K562 (cell line): ENCODE results near the gene ZC3H12C. TPM values are rescaled to one million over a fixed set of nuclear protein-coding genes. Genes with fewer than 3 reads are reported as not detected.

Experiments used
- ATAC-seq: fragments of 200-7000 bp; cut with Tn5 transposase; 3 replicates; pipeline ENCODE4 v1.9.1; 2020; ENCODE audit warnings: moderate library complexity
- BruUV-seq: library from RNA; stranded (reverse); fragments of 400-500 nt; replicated peaks from 2 replicates; lab custom pipeline; 2021; lab: Mats Ljungman, UMichigan
- CTCF ChIA-PET: fragments of 300-600 bp; formaldehyde crosslinking; extraction: SDS; loops from one replicate; lab custom pipeline; 2021; ENCODE audit warnings: low intra/inter-chr PET ratio; lab: Yijun Ruan, JAX
- POLR2A ChIA-PET: fragments of 300-600, 350-650 bp; sonication (Branson Sonifier 250); formaldehyde crosslinking; extraction: SDS; loops from one replicate; lab custom pipeline; 2021; ENCODE audit warnings: antibody characterized with exemption, inconsistent platforms; lab: Yijun Ruan, JAX
- DNase-seq, 4 experiments: peaks; one replicate each; pipeline versions ENCODE4 v3.0.0 to v3.0.0-alpha.2; 2011 to 2018; ENCODE audit warnings: low spot score in 3 of 4, mixed read lengths in 3 of 4; ENCODE audit errors: extremely low read depth in 1 of 4
- FAIRE-seq: peaks from 2 replicates; lab custom pipeline; 2011; peaks lifted over from hg19 to GRCh38; lab: Jason Lieb, UNC
- H2AFZ ChIP-seq: 2 replicates; pipeline ENCODE4 v1.6.0; 2011; ENCODE audit warnings: low read depth, low read length, control low read depth, inconsistent platforms
- H3K27ac ChIP-seq: fragments of 200-600 bp; 3 replicates; pipeline ENCODE4 v1.8.0; 2011; ENCODE audit warnings: low read depth, mild to moderate bottlenecking, control low read depth, inconsistent platforms, low read length, moderate library complexity, mixed read lengths; ENCODE audit errors: extremely low read depth
- H3K27me3 ChIP-seq, 2 experiments: fragments of 300-600 bp in 1 of 2; 2 replicates in 1 of 2; 3 replicates in 1 of 2; pipeline versions ENCODE4 v1.6.0 to v1.8.0; 2011; ENCODE audit warnings: inconsistent platforms in 2 of 2, low read length in 2 of 2, mild to moderate bottlenecking in 1 of 2, mixed read lengths in 1 of 2, moderate library complexity in 1 of 2; ENCODE audit not compliant: control insufficient read depth in 2 of 2, insufficient read depth in 2 of 2
- H3K36me3 ChIP-seq: fragments of 300-600 bp; 3 replicates; pipeline ENCODE4 v1.8.0; 2011; ENCODE audit warnings: mild to moderate bottlenecking, low read length, inconsistent platforms; ENCODE audit not compliant: control insufficient read depth, insufficient read depth
- H3K4me1 ChIP-seq, 2 experiments: fragments of 200-600 bp in 1 of 2; replicated peaks in 1 of 2; 2 replicates in 1 of 2; 3 replicates in 1 of 2; pipeline versions ENCODE4 v1.5.1 to v1.8.0; 2011; ENCODE audit warnings: inconsistent platforms in 2 of 2, low read length in 2 of 2, mild to moderate bottlenecking in 1 of 2, mixed read lengths in 1 of 2, moderate library complexity in 1 of 2; ENCODE audit not compliant: control insufficient read depth in 2 of 2, insufficient read depth in 2 of 2
- H3K4me2 ChIP-seq: 2 replicates; pipeline ENCODE4 v1.6.1; 2011; ENCODE audit warnings: low read length, control low read depth, inconsistent platforms, mixed read lengths; ENCODE audit not compliant: insufficient read depth
- H3K4me3 ChIP-seq: fragments of 200-600 bp; sonication (generic), shearing (Covaris generic); 2 replicates; pipeline ENCODE4 v1.5.1; 2016; ENCODE audit warnings: control low read depth, inconsistent platforms
- H3K79me2 ChIP-seq: fragments of 200-600 bp; 3 replicates; pipeline ENCODE4 v1.8.0; 2011; ENCODE audit warnings: low read length, inconsistent platforms; ENCODE audit not compliant: control insufficient read depth, insufficient read depth
- H3K9ac ChIP-seq, 2 experiments: 2 replicates each; pipeline versions ENCODE4 v1.6.0 to v1.6.1; 2011; ENCODE audit warnings: low read depth in 2 of 2, low read length in 2 of 2, control low read depth in 1 of 2, inconsistent platforms in 1 of 2, mild to moderate bottlenecking in 1 of 2, mixed read lengths in 1 of 2; ENCODE audit not compliant: insufficient read depth in 1 of 2
- H3K9me1 ChIP-seq: one replicate; pipeline ENCODE4 v1.6.0; 2011; ENCODE audit warnings: inconsistent platforms, mild to moderate bottlenecking, low read length, moderate library complexity; ENCODE audit not compliant: control insufficient read depth, insufficient read depth
- H3K9me3 ChIP-seq: replicated peaks from 2 replicates; pipeline ENCODE4 v1.5.1; 2011; ENCODE audit warnings: low read depth, low read length, inconsistent platforms; ENCODE audit not compliant: control insufficient read depth, insufficient read depth
- H4K20me1 ChIP-seq: replicated peaks from 2 replicates; pipeline ENCODE4 v1.6.1; 2011; ENCODE audit warnings: low read length, inconsistent platforms, mixed read lengths; ENCODE audit not compliant: control insufficient read depth, insufficient read depth
- CHD2 ChIP-seq: IDR thresholded peaks from 2 replicates; pipeline ENCODE4 v1.6.1; 2011; ENCODE audit warnings: low read depth, low read length
- ETS1 ChIP-seq: conservative IDR thresholded peaks from 2 replicates; pipeline ENCODE4 v1.6.1; 2011; ENCODE audit warnings: low read depth, mild to moderate bottlenecking, low read length; ENCODE audit not compliant: control insufficient read depth
- HNRNPH1 ChIP-seq: fragments of 200-400 bp; formaldehyde crosslinking; optimal IDR thresholded peaks from 2 replicates; pipeline ENCODE3; 2017; ENCODE audit warnings: low read depth, mild to moderate bottlenecking, low read length, moderate library complexity
- KLF10 ChIP-seq: fragments of 250-450 bp; sonication (Bioruptor Pico); IDR thresholded peaks from 2 replicates; pipeline ENCODE4 v1.6.1; 2021; ENCODE audit warnings: matching md5 sums
- MCM7 ChIP-seq, 2 experiments: fragments of 450-650 bp; IDR thresholded peaks; 2 replicates each; pipeline ENCODE4 v1.6.1; 2016 to 2018
- MITF ChIP-seq: IDR thresholded peaks from 2 replicates; pipeline ENCODE4 v1.6.1; 2014; ENCODE audit warnings: antibody characterized with exemption
- NCOA4 ChIP-seq: fragments of 450-650 bp; IDR thresholded peaks from 2 replicates; pipeline ENCODE4 v1.6.1; 2018; ENCODE audit warnings: mild to moderate bottlenecking; ENCODE audit not compliant: partially characterized antibody
- NR2F6 ChIP-seq: fragments of 450-650 bp; formaldehyde crosslinking; IDR thresholded peaks from 2 replicates; pipeline ENCODE4 v1.4.0; 2020; ENCODE audit warnings: mild to moderate bottlenecking
- PCBP1 ChIP-seq: fragments of 200-400 bp; formaldehyde crosslinking; IDR thresholded peaks from 2 replicates; pipeline ENCODE4 v1.6.1; 2018; ENCODE audit warnings: mild to moderate bottlenecking, low read depth, low read length; ENCODE audit not compliant: poor library complexity, severe bottlenecking
- SRF ChIP-seq, 2 experiments: fragments of 250-450, 450-650 bp in 1 of 2; sonication (Bioruptor Pico) in 1 of 2; sonication (generic) in 1 of 2; formaldehyde crosslinking; IDR thresholded peaks; 2 replicates each; pipeline versions ENCODE4 v1.5.0 to v1.5.1; 2020 to 2022; ENCODE audit warnings: mild to moderate bottlenecking in 1 of 2, missing genetic modification reagents in 1 of 2
- U2AF1 ChIP-seq: fragments of 200-400 bp; formaldehyde crosslinking; optimal IDR thresholded peaks from 2 replicates; pipeline ENCODE3; 2017; ENCODE audit warnings: mild to moderate bottlenecking, low read depth, low read length, moderate library complexity
- ZNF134 ChIP-seq: fragments of 250-450 bp; sonication (Bioruptor Pico); conservative IDR thresholded peaks from 2 replicates; pipeline ENCODE4 v1.4.0; 2020
- WGBS: fragments of 100-300 bp; shearing (Covaris generic); methylation state at CpG from one replicate; pipeline ENCODE4 v1.1.6; 2016; ENCODE audit warnings: low coverage, mixed read lengths; ENCODE audit not compliant: insufficient coverage; ENCODE audit errors: missing lambda C conversion rate; 5-methylcytosine and 5-hydroxymethylcytosine counted together
- in situ Hi-C: fragments of 300-500 bp; cut with MboI; formaldehyde crosslinking; loops from 4 replicates; pipeline ENCODE4 v1.15.0; 2018; ENCODE audit warnings: inconsistent platforms, mixed read lengths
- intact Hi-C: fragments of 100-400 bp; cut with micrococcal nuclease; formaldehyde crosslinking; loops from 2 replicates; pipeline ENCODE4 v1.14.2; 2022
- polyA plus RNA-seq, 8 experiments: library from polyadenylated mRNA; depleted of rRNA in 4 of 8; stranded (reverse) in 5 of 8; unstranded in 3 of 8; fragments of >200 nt; fragmentation: Nextera tagmentation in 2 of 8; fragmentation: Illumina TruSeq in 1 of 8; extraction: Ambion mirVana in 2 of 8; extraction: Trizol in 1 of 8; gene quantifications; 2 replicates each; pipeline versions ENCODE4 v1.2.1 to v1.2.3, GENCODE V29; 2011 to 2014; ENCODE audit warnings: inconsistent platforms in 1 of 8, missing spikeins in 1 of 8
- total RNA-seq, 7 experiments: library from RNA; depleted of rRNA in 6 of 7; stranded (reverse); fragments of >200 nt in 6 of 7; fragmentation: Illumina TruSeq in 2 of 7; extraction: Trizol in 2 of 7; gene quantifications; 2 replicates each; pipeline versions ENCODE4 v1.2.1 to v1.2.3, GENCODE V29; 2011 to 2021; ENCODE audit warnings: low replicate concordance in 1 of 7

Gene ZC3H12C
- total and polyA plus RNA-seq, 9 of the 15 experiments (the other 6 are each of a cell fraction or from before 2014, with no cell fraction given): 0.56 to 5.9 (median 3.3) TPM

GRCh38 chr11:110160016-110160415 is 66.8 kb downstream of the ZC3H12C start:
- Histone ChIP-seq H3K27ac (no peak overlapping the region), H3K4me2 (no peak overlapping the region), H4K20me1 (no peaks in the 10 kb centered on the region), H3K4me3 (no peak overlapping the region), H3K9me3 (no peaks in the 10 kb centered on the region), H3K9ac (no peak overlapping the region), H2AFZ (no peak overlapping the region), H3K9me1 (no peaks in the 10 kb centered on the region), H3K27me3 (no peaks in the 10 kb centered on the region), H3K36me3 (peaks cover 9% of the 10 kb centered on the region; the same call in 2 of the 3 replicates), H3K79me2 (no peaks in the 10 kb centered on the region), H3K4me1 (peaks cover 0 to 7% of the 10 kb centered on the region in 2 experiments; a peak in 1 of 5 replicates)
- no TSS peak for BruUV-seq
- TF ChIP-seq NR2F6 (CRISPR knock-in tag) (no peak), PCBP1 (no peak), ZNF134 (CRISPR knock-in tag) (no peak), HNRNPH1 (no peak), ETS1 (no peak), MITF (no peak), MCM7 (IDR thresholded peaks at IDR 0.05) (no peak), SRF (CRISPR knock-in tag; IDR thresholded peaks at IDR 0.05) (no peak), CHD2 (no peak), KLF10 (no peak), U2AF1 (no peak), NCOA4 (no peak)
- intact Hi-C loops (no loop called here), in situ Hi-C loops (no loop called here)
- WGBS: 58% methylated on average over 3 of the region's 3 CpGs
- FAIRE-seq (no peak), DNase-seq (no peak), ATAC-seq (no peak; the same call in 2 of the 3 replicates)
- POLR2A ChIA-PET: interaction anchor here (0.6 to 1.2 kb wide), 2 partner anchors 23 to 165 kb away, joined by 3 read pairs; no protein-coding TSS in a partner anchor
- CTCF ChIA-PET: no interaction called here
